ENCODE results near the gene FBXW7.

FBXW7 gene

GRCh38 chr4:152277333-152277732 lies 258.6 kb downstream of the FBXW7 start:
- no peak for DNase-seq

- DNase-seq, result no peak
Observed at GRCh38 chr4:152273343-152273742, 262.5 kb downstream of the FBXW7 start.
